Duodenal mucosa (tissue), 2 donors: ENCODE results near the gene SUV39H2.

Experiments
- H3K27ac ChIP-seq: one replicate; pipeline ENCODE4 v1.7.0; 2013; ENCODE audit warnings: low read depth, low read length
- H3K27me3 ChIP-seq, 2 donors: one replicate each; pipeline ENCODE4 v1.7.0; 2013; ENCODE audit warnings: low read length in 2 of 2, control low read depth in 1 of 2; ENCODE audit not compliant: insufficient read depth in 2 of 2, control insufficient read depth in 1 of 2
- H3K36me3 ChIP-seq, 2 donors: one replicate each; pipeline ENCODE4 v1.7.0; 2013; ENCODE audit warnings: low read length in 2 of 2, control low read depth in 1 of 2; ENCODE audit not compliant: insufficient read depth in 2 of 2, control insufficient read depth in 1 of 2
- H3K4me1 ChIP-seq, 2 donors: one replicate each; pipeline ENCODE4 v1.7.0; 2013; ENCODE audit warnings: low read length in 2 of 2, control low read depth in 1 of 2; ENCODE audit not compliant: insufficient read depth in 2 of 2, control insufficient read depth in 1 of 2
- H3K4me3 ChIP-seq, 2 donors: one replicate each; pipeline ENCODE4 v1.7.0; 2013; ENCODE audit warnings: low read length in 2 of 2, low read depth in 1 of 2
- H3K9ac ChIP-seq, 2 donors: one replicate each; pipeline ENCODE4 v1.7.0; 2013; ENCODE audit warnings: low read length in 2 of 2, low read depth in 1 of 2
- H3K9me3 ChIP-seq, 2 donors: one replicate each; pipeline ENCODE4 v1.7.0; 2013; ENCODE audit warnings: low read length in 2 of 2, control low read depth in 1 of 2; ENCODE audit not compliant: control insufficient read depth in 1 of 2

Gene SUV39H2

DNA sequence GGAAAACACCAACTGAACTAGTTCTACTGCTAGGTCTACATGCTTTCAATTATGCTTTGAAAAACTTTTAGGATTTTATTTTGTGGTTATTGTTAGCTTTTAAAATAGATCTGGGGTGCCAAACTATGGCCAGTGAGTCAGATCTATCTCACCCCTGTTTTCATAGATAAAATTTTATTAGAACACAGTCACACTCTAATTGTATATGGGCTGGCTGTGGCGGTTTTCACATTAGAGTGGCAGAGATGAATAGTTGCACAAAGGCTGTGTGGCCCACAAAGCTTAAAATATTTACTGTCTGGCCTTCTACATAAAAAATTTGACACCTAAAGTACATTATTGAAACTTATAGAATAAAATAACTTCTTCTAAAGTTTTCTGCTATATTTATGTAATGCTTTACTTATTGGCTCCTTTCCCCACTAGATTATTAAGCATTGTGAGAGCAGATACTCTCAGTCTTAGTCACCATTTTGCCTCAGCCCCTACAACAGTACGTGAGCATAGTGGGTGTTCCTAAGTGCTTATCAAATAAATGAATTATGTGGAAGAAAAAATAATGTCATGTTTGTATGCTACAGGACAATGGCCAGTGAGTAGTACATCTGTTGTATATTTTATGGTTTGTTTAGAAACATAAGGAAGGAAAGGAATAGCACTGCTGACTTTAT, 5.4 kb upstream of the SUV39H2 start:
- Histone ChIP-seq H3K36me3 (peaks cover 3 to 24% of the 10 kb centered on the region in 2 donors), H3K4me1 (peaks cover 6 to 9% of the 10 kb centered on the region in 2 donors), H3K27me3 (no peaks in the 10 kb centered on the region), H3K4me3 (no peak overlapping the region), H3K9me3 (no peaks in the 10 kb centered on the region), H3K27ac (no peak overlapping the region), H3K9ac (no peak overlapping the region)

- H3K27me3 ChIP-seq = no peaks in the 10 kb centered on the region
- H3K4me3 ChIP-seq = no peak overlapping the region
- no peak overlapping the region for H3K27ac ChIP-seq
- H3K9ac ChIP-seq = no peak overlapping the region
- H3K4me1 ChIP-seq = peaks cover 14% of the 10 kb centered on the region in 2 donors
- peaks cover 0 to 3% of the 10 kb centered on the region in 2 donors for H3K36me3 ChIP-seq
- no peaks in the 10 kb centered on the region for H3K9me3 ChIP-seq
These were observed 2.7 kb upstream of the SUV39H2 start for GRCh38 chr10:14875941-14876340.

DNA sequence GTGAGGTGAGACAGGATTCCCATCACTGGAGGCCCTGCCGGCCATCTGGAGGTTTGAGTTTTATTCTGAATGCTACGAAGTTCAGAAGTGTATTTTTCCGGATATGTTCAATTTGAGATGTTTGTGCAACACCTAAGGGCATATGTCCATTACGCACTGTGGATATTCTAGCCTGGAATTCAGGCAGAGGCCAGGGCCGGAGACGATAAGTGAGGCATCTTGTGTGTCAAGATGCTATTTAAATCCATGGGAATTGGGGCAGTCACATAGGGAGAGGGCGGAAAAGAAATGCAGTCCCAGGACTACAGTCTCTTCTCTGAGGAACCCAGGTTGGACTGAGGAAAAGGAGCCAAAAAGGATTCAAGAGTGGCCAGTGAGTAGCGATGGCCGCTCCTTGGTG, 1.9 kb upstream of the SUV39H2 start:
- peaks cover 14% of the 10 kb centered on the region in 2 donors for H3K4me1 ChIP-seq
- H3K4me3 ChIP-seq = no peak overlapping the region
- H3K36me3 ChIP-seq = peaks cover 0 to 3% of the 10 kb centered on the region in 2 donors
- H3K27me3 ChIP-seq = no peaks in the 10 kb centered on the region
- H3K9me3 ChIP-seq = no peaks in the 10 kb centered on the region
- H3K27ac ChIP-seq = no peak overlapping the region
- H3K9ac ChIP-seq = no peak overlapping the region

GRCh38 chr10:14879124-14879927, 660 bp downstream of the SUV39H2 start:
- Histone ChIP-seq H3K4me3 (peak overlapping the region; percentile 94 to 96), H3K36me3 (peaks cover 0 to 3% of the 10 kb centered on the region in 2 donors), H3K4me1 (peaks cover 14% of the 10 kb centered on the region in 2 donors), H3K9me3 (no peaks in the 10 kb centered on the region), H3K27ac (peak overlapping the region; percentile 96), H3K27me3 (no peaks in the 10 kb centered on the region), H3K9ac (peak overlapping the region; percentile 72 to 75)

- H3K9me3 ChIP-seq = no peaks in the 10 kb centered on the region
- H3K9ac ChIP-seq = peak overlapping the region; percentile 72 to 75
These were observed 1.2 kb downstream of the SUV39H2 start for GRCh38 chr10:14879928-14880193.

GRCh38 chr10:14880229-14880628, 1.6 kb downstream of the SUV39H2 start:
- Histone ChIP-seq H3K4me3 (peak overlapping the region; percentile 94 to 96), H3K27me3 (no peaks in the 10 kb centered on the region), H3K27ac (no peak overlapping the region), H3K4me1 (peaks cover 14 to 19% of the 10 kb centered on the region in 2 donors), H3K9ac (peak overlapping the region in 1 of 2 donors; percentile 75), H3K36me3 (no peaks in the 10 kb centered on the region), H3K9me3 (no peaks in the 10 kb centered on the region)

More at GRCh38 chr10:14879928-14880193, 1.2 kb downstream of the SUV39H2 start:
- Histone ChIP-seq H3K4me3 (peak overlapping the region; percentile 94 to 96), H3K27me3 (no peaks in the 10 kb centered on the region), H3K36me3 (no peaks in the 10 kb centered on the region), H3K27ac (no peak overlapping the region), H3K4me1 (peaks cover 14 to 17% of the 10 kb centered on the region in 2 donors)

GRCh38 chr10:14884082-14884481, 5.4 kb downstream of the SUV39H2 start:
- no peak overlapping the region for H3K9ac ChIP-seq
- no peak overlapping the region for H3K4me3 ChIP-seq
- H3K27ac ChIP-seq = no peak overlapping the region
- H3K4me1 ChIP-seq = peaks cover 8 to 10% of the 10 kb centered on the region in 2 donors
- no peaks in the 10 kb centered on the region for H3K27me3 ChIP-seq
- H3K36me3 ChIP-seq = no peaks in the 10 kb centered on the region
- no peaks in the 10 kb centered on the region for H3K9me3 ChIP-seq

DNA sequence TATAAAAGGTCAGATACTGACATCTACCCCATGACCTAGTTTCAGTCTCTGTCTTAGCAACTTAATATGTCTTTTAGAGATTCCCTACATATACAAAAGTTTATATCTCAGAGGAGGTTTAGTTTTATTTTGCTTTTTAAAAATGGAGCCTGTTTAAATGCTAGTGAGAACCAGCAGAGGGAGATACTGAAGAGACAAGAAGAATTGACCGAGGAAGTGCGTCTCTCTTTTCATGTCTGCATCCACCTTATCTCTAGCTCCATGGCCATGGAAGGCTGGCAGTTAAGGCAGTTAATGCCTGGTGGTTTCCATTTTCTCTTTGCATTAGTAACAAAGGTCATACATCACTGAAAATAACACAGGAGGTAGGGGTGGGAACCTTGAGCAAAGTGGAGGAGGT, 10.7 kb downstream of the SUV39H2 start:
- Histone ChIP-seq H3K27me3 (no peaks in the 10 kb centered on the region), H3K9me3 (no peaks in the 10 kb centered on the region), H3K9ac (no peak overlapping the region)

GRCh38 chr10:14891151-14891550, 12.5 kb downstream of the SUV39H2 start:
- no peak overlapping the region for H3K9ac ChIP-seq
- no peaks in the 10 kb centered on the region for H3K9me3 ChIP-seq
- H3K36me3 ChIP-seq = no peaks in the 10 kb centered on the region
- H3K27ac ChIP-seq = no peak overlapping the region
- H3K4me1 ChIP-seq = peaks cover 0 to 5% of the 10 kb centered on the region in 2 donors
- H3K4me3 ChIP-seq = no peak overlapping the region
- no peaks in the 10 kb centered on the region for H3K27me3 ChIP-seq

More for the DNA sequence above, 10.7 kb downstream of the SUV39H2 start:
- H3K27ac ChIP-seq = no peak overlapping the region
- no peak overlapping the region for H3K4me3 ChIP-seq
- no peaks in the 10 kb centered on the region for H3K36me3 ChIP-seq
- H3K4me1 ChIP-seq = peaks cover 0 to 10% of the 10 kb centered on the region in 2 donors

GRCh38 chr10:14904316-14904732, 25.7 kb downstream of the SUV39H2 start:
- H3K4me3 ChIP-seq = no peak overlapping the region
- H3K9ac ChIP-seq = no peak overlapping the region
- H3K36me3 ChIP-seq = peaks cover 11 to 35% of the 10 kb centered on the region in 2 donors
- no peaks in the 10 kb centered on the region for H3K4me1 ChIP-seq
- no peaks in the 10 kb centered on the region for H3K27me3 ChIP-seq
- H3K9me3 ChIP-seq = no peaks in the 10 kb centered on the region
- H3K27ac ChIP-seq = no peak overlapping the region
